Panc1 (cell line): ENCODE results near the gene FGD5.

Source experiments
- CTCF ChIP-seq: fragments of 450-650 bp; IDR thresholded peaks from 2 replicates; pipeline ENCODE4 v1.5.1; 2017; ENCODE audit warnings: mild to moderate bottlenecking
- POLR2AphosphoS5 ChIP-seq: IDR thresholded peaks from 2 replicates; pipeline ENCODE4 v1.6.1; 2012; ENCODE audit warnings: mild to moderate bottlenecking, low read depth, low read length, moderate library complexity
- REST ChIP-seq, 2 experiments: IDR thresholded peaks; 2 replicates each; pipeline ENCODE4 v1.6.1; 2011 to 2012; ENCODE audit warnings: low read depth in 2 of 2, control low read depth in 1 of 2, low read length in 1 of 2, mild to moderate bottlenecking in 1 of 2, moderate library complexity in 1 of 2; ENCODE audit not compliant: insufficient read depth in 1 of 2
- SIN3A ChIP-seq: IDR thresholded peaks from 2 replicates; pipeline ENCODE4 v1.6.1; 2012; ENCODE audit warnings: low read depth, mild to moderate bottlenecking, low read length, moderate library complexity, borderline replicate concordance; ENCODE audit not compliant: insufficient read depth
- TCF7L2 ChIP-seq: IDR thresholded peaks from 2 replicates; pipeline ENCODE4 v1.6.1; 2011; ENCODE audit warnings: mild to moderate bottlenecking, low read depth, low read length, inconsistent platforms

GRCh38 chr3:14920536-14920935 lies 101.8 kb downstream of the FGD5 start:
- no peak for TF ChIP-seq CTCF
- TF ChIP-seq SIN3A = no peak
- no peak for TF ChIP-seq POLR2AphosphoS5
- no peak for TF ChIP-seq REST (IDR thresholded peaks at IDR 0.05; ENCODE audit: insufficient read depth in 1 of 2, low read depth in 2 of 2, low read length in 1 of 2)
- TF ChIP-seq TCF7L2 = no peak
